GM21825 (cell line): Measurements from ENCODE around the gene RASSF7.

Experiments used
- ATAC-seq: cut with Tn5 transposase; IDR thresholded peaks from one replicate; pipeline ENCODE4 v1.9.1; 2021; ENCODE audit warnings: mild to moderate bottlenecking, moderate library complexity; ENCODE audit not compliant: unreplicated experiment

The RASSF7 gene

GRCh38 chr11:607020-607780 is 46.4 kb downstream of the RASSF7 start:
- no peak for ATAC-seq

GRCh38 chr11:607971-608659 is 47.3 kb downstream of the RASSF7 start:
- no peak for ATAC-seq

GRCh38 chr11:608791-609251 is 48.1 kb downstream of the RASSF7 start:
- ATAC-seq, result no peak

GRCh38 chr11:609341-609811 is 48.6 kb downstream of the RASSF7 start:
- ATAC-seq, result no peak

GRCh38 chr11:610146-610801 is 49.5 kb downstream of the RASSF7 start:
- ATAC-seq, result no peak

- ATAC-seq, result no peak
Measured at GRCh38 chr11:611001-611996, 50.5 kb downstream of the RASSF7 start.

DNA sequence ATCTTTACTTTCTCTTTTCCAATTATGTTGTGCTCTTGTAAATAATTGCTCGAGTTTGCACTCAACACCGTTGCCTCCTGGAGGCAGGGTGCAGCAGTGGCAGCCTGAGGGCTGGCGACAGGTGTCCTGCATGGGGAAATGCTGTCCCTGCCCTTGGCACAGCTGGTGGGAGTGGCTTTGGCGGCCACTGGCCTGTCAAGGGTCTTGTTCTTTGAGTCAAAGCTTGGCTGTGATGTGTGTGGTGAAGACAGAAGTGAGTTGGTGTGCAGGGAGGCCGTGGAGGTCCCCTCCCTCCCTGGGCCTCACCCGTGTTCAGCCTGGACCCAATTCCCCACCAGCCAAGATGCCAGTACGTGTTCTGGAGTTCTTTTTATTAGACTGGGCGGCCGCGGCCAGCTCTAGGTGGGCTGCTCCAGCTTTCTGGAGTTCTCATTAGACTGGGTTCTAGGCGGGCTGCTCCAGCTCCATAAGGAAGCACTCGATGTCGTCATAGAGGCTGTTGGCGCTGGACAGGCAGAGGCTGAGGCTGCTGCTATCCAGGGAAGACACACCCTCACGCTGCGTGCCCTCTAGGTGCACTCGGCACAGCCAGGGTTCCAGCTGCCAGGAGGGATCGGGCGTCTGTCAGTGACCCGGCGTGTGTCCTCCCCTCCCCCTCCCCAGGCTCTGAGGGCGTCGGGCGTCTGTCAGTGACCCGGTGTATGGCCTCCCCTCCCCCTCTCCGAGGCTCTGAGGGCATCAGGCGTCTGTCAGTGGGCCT is 51.6 kb downstream of the RASSF7 start:
- no peak for ATAC-seq

DNA sequence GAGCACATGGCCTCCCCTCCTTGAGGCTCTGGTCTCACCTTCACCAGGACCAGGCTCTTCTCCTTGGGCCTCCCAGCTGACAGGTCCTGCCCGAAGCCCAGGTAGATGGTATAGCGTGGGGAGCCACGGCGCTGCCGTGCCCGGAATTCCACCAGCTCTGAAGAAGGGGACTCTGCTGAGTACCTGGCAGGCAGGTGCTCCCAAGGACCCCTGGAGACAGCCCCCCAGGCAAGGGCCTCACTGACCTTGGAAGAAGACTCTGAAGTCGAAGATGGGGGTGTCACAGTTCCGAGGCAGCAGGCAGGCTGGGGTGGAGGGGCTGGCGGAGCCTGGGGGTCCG is 52.2 kb downstream of the RASSF7 start:
- no peak for ATAC-seq

- no peak for ATAC-seq
Measured at GRCh38 chr11:613369-613968, 52.7 kb downstream of the RASSF7 start.
